ENCODE measurements around the gene AGPAT1. TPM values are rescaled to one million over a fixed set of nuclear protein-coding genes. Genes with fewer than 3 reads are reported as not detected.
A peak's percentile ranks its signal among the peaks of the same experiment; 100 is the strongest.

Gene AGPAT1
- total and polyA plus RNA-seq, 2 of the 8 experiments (the other 6 are each of a cell fraction or from before 2014, with no cell fraction given) = 96.0 to 222 TPM

- H2BK5ac ChIP-seq (ENCODE audit: low read depth, low read length) = no peak overlapping the region
- no peaks in the 10 kb centered on the region for H3K79me1 ChIP-seq (ENCODE audit: low read depth, low read length)
- no peak overlapping the region for H3K14ac ChIP-seq (ENCODE audit: insufficient read length)
- peak overlapping the region; percentile 67; the same call in 1 of the 2 replicates for H2AFZ ChIP-seq (ENCODE audit: low read length)
- H2BK15ac ChIP-seq (ENCODE audit: low read length) = no peak overlapping the region; the same call in 1 of the 2 replicates
- H4K8ac ChIP-seq (ENCODE audit: extremely low read depth, insufficient read depth, low read length) = peak overlapping the region; percentile 85; the same call in 1 of the 2 replicates
- H3K23ac ChIP-seq (ENCODE audit: insufficient read length) = no peak overlapping the region
- H2AK5ac ChIP-seq (ENCODE audit: low read depth, low read length) = no peak overlapping the region
- no peaks in the 10 kb centered on the region for H3K9me3 ChIP-seq (ENCODE audit: insufficient read depth in 2 of 2, low read depth in 1 of 2, low read length in 1 of 2)
- H3K56ac ChIP-seq (replicated peaks; ENCODE audit: insufficient read length, low read depth, low read length) = no peak overlapping the region
- H2BK12ac ChIP-seq (ENCODE audit: low read depth, low read length) = no peak overlapping the region; the same call in 1 of the 2 replicates
- WGBS, 2 experiments (ENCODE audit: extremely low coverage in 1 of 2, insufficient coverage in 1 of 2, insufficient read length in 1 of 2, insufficient replicate concordance in 2 of 2, low coverage in 1 of 2, low lambda C conversion rate in 2 of 2, missing lambda C conversion rate in 1 of 2) = 13% methylated on average over 43 of the region's 47 CpGs; no CpG with 5 or more reads in 1 of the 2 experiments
- H3K4ac ChIP-seq (replicated peaks; ENCODE audit: insufficient read length, low read depth, low read length) = no peak overlapping the region
- peaks cover 10 to 33% (median 16%) of the 10 kb centered on the region in 4 experiments for H3K4me1 ChIP-seq (replicated peaks in 1 of 4; ENCODE audit: control insufficient read depth in 3 of 4, insufficient read depth in 4 of 4, low read length in 3 of 4)
- CTCF ChIA-PET (ENCODE audit: partially characterized antibody) = interaction anchor here (0.8 to 4.7 kb wide), 17 partner anchors 13 to 264 kb away, joined by 3 to 23 read pairs (median 4); partner anchors contain the start of genes ATF6B, GPSM3 and PBX2
- no peaks in the 10 kb centered on the region for H4K20me1 ChIP-seq (replicated peaks in 1 of 2; ENCODE audit: control insufficient read depth in 1 of 2, insufficient read depth in 2 of 2, low read length in 2 of 2)
- H3K27me3 ChIP-seq (replicated peaks in 1 of 4; ENCODE audit: control insufficient read depth in 3 of 4, extremely low read depth in 1 of 4, insufficient read depth in 3 of 4, low read length in 3 of 4) = peaks cover 4 to 41% (median 37%) of the 10 kb centered on the region in 4 experiments
- peak overlapping the region; percentile 94 to 100 for H3K4me2 ChIP-seq (ENCODE audit: insufficient read depth in 1 of 2, low read depth in 2 of 2, low read length in 2 of 2)
- H3K23me2 ChIP-seq (ENCODE audit: low read depth, low read length) = peaks cover 22% of the 10 kb centered on the region
- H3K79me2 ChIP-seq (ENCODE audit: control insufficient read depth in 1 of 2, insufficient read depth in 2 of 2, low read length in 2 of 2) = no peaks in the 10 kb centered on the region
- peak overlapping the region in 3 of 4 experiments; percentile 33 to 47 (median 34); a peak in 1 of 7 replicates for H3K9ac ChIP-seq (replicated peaks in 1 of 4; ENCODE audit: extremely low read depth in 1 of 4, low read depth in 3 of 4, low read length in 3 of 4)
- no peak overlapping the region for H4K91ac ChIP-seq (replicated peaks; ENCODE audit: insufficient read length, low read length)
- no peak overlapping the region for H4K5ac ChIP-seq (ENCODE audit: insufficient read length, low read depth, low read length)
- H3K18ac ChIP-seq (ENCODE audit: extremely low read depth, low read length) = peak overlapping the region; percentile 32; the same call in 1 of the 2 replicates
- DNase-seq (ENCODE audit: low read depth in 1 of 2, low spot score in 2 of 2) = no peak
- no peak overlapping the region for H3K27ac ChIP-seq (ENCODE audit: low read depth, low read length)
- FAIRE-seq = no peak
- H3K36me3 ChIP-seq (ENCODE audit: control insufficient read depth in 2 of 4, insufficient read depth in 4 of 4, low read length in 3 of 4) = no peaks in the 10 kb centered on the region
- POLR2A ChIA-PET (ENCODE audit: partially characterized antibody) = interaction anchor here (0.8 to 9.2 kb wide), 11 partner anchors 10 to 822 kb away, joined by 3 to 70 read pairs (median 5); partner anchors contain the start of genes AGPAT1, ATF6B, FKBPL and GPSM3
- H2BK120ac ChIP-seq (replicated peaks; ENCODE audit: low read depth, low read length) = no peak overlapping the region
- H2BK20ac ChIP-seq (ENCODE audit: low read length) = no peak overlapping the region
- TF ChIP-seq POLR2AphosphoS5 (IDR thresholded peaks at IDR 0.05; ENCODE audit: low read depth, low read length) (0 out of 2 replicates have a peak, but pooled peaks have one; percentile 31), EGR1 (IDR thresholded peaks at IDR 0.05; ENCODE audit: borderline replicate concordance, low read depth, low read length) (no peak), BACH1 (IDR thresholded peaks at IDR 0.05; ENCODE audit: low read length) (0 out of 2 replicates have a peak, but pooled peaks have one; percentile 16), SIN3A (conservative IDR thresholded peaks at IDR 0.05 in 1 of 2, IDR thresholded peaks at IDR 0.05 in 1 of 2; ENCODE audit: low read depth in 1 of 2, low read length in 2 of 2) (0 out of 4 replicates have a peak, but pooled peaks of 1 of the 2 experiments have one; percentile 13), RBBP5 (IDR thresholded peaks at IDR 0.05; ENCODE audit: borderline replicate concordance, low read depth, low read length) (0 out of 2 replicates have a peak, but pooled peaks have one; percentile 36), PHF8 (conservative IDR thresholded peaks at IDR 0.05; ENCODE audit: low read depth, low read length) (peak; percentile 39; the same call in 1 of the 2 replicates), YY1 (IDR thresholded peaks at IDR 0.05; ENCODE audit: low read depth, low read length) (0 out of 2 replicates have a peak, but pooled peaks have one; percentile 6), KDM4A (IDR thresholded peaks at IDR 0.05; ENCODE audit: low read depth, low read length, severe bottlenecking) (peak; percentile 31), CBX8 (IDR thresholded peaks at IDR 0.05; ENCODE audit: borderline replicate concordance, low read depth, low read length) (no peak), SAP30 (IDR thresholded peaks at IDR 0.05; ENCODE audit: insufficient read depth, insufficient replicate concordance, low read length) (peak; percentile 31)
- H3K4me3 ChIP-seq (ENCODE audit: extremely low read depth in 1 of 4, insufficient read depth in 2 of 4, low read depth in 3 of 4, low read length in 4 of 4) = peak overlapping the region; percentile 46 to 76 (median 70)
Measured at GRCh38 chr6:32149092-32149755, 26.7 kb downstream of the AGPAT1 start.
